GM19035 (cell line): ENCODE data around the gene SLC1A3.

Experiments
- ATAC-seq: cut with Tn5 transposase; IDR thresholded peaks from one replicate; pipeline ENCODE4 v1.9.1; 2021; ENCODE audit not compliant: unreplicated experiment

The SLC1A3 gene

GRCh38 chr5:36599986-36600779 is 6.2 kb upstream of the SLC1A3 start:
- no peak for ATAC-seq

DNA sequence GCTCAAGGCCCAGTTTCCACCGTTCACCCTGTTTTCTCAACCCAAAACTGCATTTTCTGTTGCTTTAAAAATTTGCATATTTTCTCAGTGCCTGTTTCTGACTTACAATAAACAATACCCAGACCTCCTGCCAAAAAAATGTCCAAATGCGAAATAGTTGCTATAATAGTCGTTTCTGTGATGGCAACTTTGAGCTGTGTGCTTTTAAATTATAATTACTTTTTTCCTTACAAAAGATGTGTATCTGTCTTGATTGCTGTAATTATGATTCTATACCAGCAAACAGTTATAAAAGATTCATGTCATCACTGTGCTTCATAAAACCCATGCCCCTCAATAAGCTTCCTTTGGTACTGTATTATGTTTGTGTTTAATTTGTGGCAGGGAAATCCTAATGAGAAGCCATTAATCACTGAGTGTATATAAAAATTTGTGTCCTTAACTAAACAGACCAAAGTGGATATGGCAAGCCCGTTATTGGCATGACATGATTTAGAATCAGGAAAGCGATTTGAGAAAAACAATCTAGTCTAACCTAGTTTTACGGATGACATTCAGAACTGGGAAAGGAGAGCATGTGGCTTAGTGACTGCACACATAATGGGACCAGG is 5.4 kb upstream of the SLC1A3 start:
- ATAC-seq, result no peak

- ATAC-seq, result no peak
These were observed 3.6 kb upstream of the SLC1A3 start for GRCh38 chr5:36602704-36603321.

DNA sequence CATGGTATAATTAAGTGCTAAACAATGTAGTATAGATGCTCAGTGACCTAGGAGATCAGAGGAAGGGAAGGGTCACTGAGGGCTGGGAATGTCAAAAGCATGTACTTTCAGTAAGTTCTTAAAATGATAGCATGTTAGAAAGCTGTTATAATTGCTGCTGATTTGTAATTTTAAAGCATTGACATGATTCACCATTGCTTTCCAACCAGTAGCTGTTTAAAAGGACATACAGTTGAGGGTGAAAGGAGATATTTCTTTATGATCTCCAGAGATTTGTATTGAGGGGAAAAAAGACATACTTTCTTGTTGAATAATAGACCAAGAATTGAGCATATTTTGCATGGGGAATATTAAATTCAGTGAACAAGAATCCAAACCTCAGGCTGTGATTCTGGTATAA is 1.2 kb upstream of the SLC1A3 start:
- ATAC-seq, result no peak

- ATAC-seq, result no peak
These were observed 374 bp upstream of the SLC1A3 start for GRCh38 chr5:36606036-36606427.

GRCh38 chr5:36607114-36607571 is 737 bp downstream of the SLC1A3 start:
- ATAC-seq, result no peak

DNA sequence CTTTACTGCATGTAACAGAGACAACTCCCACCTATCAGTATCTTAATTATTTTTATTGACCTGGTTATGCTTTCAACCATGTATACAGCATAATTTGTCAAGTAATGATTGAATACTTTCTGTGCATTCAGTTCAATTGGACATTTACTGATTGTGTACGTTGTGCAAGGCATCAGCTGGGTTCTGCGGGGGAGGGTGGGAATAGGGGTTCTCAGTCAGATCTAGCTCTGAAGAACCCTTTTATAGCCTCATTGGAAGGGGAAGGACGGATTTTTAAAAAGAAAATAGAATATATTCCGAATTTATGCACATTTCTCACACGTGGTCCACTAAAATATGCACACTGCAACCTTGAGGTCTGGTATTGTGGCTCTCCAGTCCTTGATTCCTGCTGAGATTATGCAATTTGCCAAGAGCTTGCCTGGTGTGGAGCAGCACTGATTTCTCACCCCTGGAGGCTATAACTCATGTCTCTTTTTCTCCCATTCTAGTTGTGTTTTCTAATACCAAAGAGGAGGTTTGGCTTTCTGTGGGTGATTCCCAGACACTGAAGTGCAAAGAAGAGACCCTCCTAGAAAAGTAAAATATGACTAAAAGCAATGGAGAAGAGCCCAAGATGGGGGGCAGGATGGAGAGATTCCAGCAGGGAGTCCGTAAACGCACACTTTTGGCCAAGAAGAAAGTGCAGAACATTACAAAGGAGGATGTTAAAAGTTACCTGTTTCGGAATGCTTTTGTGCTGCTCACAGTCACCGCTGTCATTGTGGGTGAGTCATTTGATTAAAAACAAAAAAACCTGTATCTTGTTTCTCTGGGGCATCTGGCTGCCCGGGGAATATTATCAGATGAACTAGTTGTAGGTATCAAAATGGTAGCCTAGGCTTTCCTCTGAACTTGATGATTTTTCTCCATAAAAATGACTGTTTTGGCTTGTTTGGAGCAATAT is 1.7 kb downstream of the SLC1A3 start:
- ATAC-seq, result no peak

GRCh38 chr5:36610621-36611020 is 4.2 kb downstream of the SLC1A3 start:
- no peak for ATAC-seq

DNA sequence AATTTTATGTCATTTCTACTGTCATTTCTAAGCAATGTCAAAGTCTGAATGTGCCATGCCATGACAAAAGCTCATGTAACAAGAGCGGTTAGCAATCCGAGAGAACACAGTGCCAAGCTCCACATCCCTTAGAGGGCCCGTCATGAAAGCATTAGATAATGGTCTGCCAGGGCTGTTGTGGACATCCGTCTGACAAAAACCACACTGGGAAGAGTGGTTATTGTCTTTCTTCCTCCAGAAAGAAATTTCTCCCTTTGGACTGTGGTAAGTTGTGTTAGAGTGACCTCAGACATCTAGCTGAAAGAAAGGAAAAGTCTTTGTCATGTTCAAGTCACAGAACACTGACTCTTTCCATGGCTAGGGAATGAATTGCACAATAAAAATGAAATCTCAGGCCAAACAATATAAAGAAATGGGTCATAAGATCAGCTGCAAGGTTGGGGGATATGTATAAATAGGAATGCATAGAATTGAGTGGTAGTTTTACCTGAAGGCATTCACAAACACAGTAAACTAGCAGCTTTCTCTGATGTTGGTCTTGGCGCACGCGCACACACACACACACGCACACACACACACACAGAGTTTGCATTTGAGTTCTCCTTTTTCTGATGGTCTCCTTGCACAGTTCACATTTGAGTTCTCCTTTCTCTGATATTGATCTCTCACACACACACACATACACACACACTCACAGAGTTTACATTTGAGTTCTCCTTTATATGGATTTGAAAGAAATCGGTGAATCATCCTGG is 5.3 kb downstream of the SLC1A3 start:
- ATAC-seq, result no peak

- no peak for ATAC-seq
These were observed 6.8 kb downstream of the SLC1A3 start for GRCh38 chr5:36613241-36613640.

DNA sequence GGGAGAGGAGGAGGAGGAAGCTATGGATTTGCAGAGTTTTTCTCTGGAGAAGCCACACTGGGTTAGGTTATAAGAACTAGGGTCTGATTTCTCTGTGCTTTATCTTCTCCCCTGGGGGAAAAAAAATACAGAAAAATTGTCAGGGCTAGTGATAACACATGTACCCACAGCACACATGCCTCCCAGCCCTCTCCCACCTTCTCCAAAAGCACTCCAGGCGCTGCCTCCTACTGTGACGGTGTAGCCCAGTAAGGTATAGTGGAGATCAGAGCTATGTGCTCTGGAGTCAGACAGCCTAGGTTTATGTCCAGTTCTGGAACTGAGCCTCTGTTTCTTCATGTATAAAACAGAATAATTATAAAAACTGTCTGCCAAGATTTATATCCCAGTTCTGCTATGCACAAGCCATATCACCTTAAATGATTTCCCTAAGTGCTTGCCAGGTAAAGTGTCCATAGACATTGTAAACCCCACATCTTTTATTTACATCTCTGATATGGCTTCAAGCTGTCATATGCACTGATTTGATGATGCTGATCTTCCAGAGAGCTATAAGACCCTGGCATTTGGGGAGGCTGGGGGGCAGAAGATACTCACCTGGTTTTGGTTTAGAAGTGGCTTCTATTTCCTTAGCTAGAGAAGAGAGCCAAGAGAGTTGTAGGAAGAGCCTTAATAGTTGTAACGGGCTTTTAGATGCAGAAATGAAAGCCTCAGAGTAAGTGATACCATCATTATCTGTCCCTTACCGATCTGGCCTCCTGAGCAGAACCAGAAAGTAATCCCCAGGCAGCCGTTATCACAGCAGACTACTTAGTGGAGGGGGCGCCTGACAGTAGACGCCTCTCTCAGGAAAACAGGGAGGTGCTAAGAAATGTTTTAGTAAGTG is 7.6 kb downstream of the SLC1A3 start:
- ATAC-seq, result no peak

DNA sequence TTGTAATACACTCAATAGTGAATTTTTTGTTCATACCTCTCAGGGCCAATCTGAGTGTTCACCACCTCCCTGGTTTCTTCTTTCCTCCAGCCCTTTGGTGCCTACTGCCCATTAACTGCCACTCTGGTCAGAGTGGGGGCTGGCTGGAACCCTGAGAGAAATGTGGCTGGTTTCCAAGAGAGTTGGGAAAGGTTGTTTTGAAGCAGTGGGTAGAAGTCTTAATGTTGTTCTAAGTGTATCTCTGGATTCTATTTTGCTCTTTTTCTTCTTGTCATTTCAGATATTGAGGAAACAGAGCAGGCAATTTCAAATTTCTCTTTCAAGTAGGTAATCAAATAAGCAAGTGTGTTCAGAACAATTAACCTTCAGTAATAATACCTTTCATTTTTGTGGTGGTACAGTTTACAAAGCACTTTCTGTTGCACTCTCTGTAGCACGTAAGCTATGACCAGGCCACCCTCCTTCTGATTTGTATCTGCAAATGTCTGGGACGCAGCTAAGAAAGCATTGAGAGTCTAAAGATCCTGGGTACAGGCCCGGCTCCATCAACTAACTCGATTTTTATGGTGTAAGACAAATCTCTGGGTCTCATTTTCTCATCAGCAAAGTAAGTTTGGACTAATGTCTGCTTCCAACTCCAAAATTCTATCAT is 8.4 kb downstream of the SLC1A3 start:
- no peak for ATAC-seq

GRCh38 chr5:36619012-36619635 is 12.7 kb downstream of the SLC1A3 start:
- ATAC-seq, result no peak

GRCh38 chr5:36621985-36622384 is 15.6 kb downstream of the SLC1A3 start:
- no peak for ATAC-seq

GRCh38 chr5:36623832-36624231 is 17.4 kb downstream of the SLC1A3 start:
- ATAC-seq, result no peak

- ATAC-seq, result no peak
These were observed 17.9 kb downstream of the SLC1A3 start for GRCh38 chr5:36624277-36624676.

- no peak for ATAC-seq
These were observed 22.3 kb downstream of the SLC1A3 start for GRCh38 chr5:36628695-36629094.

DNA sequence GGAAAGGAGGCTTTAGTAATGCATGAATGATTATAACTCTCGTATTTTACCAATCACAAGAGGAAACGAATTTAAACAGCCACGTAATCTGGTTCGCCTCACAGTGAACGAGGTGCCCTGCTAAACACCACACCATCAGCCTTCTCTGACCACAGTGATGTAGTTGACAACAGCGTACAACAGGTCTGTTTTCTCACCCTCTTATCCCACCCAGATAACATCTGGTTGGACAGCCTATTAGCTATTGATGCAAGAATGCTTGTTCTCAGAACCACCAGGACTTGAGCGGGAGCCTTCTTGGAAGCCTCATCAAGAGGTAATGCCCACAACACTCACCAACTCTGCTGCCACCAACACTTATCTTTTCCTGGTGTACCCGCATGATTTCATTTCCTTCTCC is 23.3 kb downstream of the SLC1A3 start:
- no peak for ATAC-seq
